ENCODE results near the gene NRXN3.

DNA sequence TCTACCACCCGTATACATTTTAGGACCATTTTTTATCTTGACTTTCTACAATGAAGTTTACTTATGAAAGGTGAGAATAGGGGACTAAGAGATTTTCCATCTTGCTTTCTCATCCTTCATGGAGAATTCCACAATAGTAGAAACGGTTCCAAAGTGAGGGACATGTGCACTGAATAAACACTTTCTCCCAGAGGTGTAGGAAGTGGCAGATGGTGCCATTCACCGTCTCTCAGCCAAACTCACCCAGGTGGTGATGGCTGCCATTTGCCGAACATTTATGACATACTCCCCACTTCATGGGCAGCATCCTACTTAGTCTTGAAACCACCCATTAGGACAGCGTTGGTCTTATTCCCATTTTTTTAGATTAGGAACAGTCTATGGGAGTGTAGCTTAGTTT lies 1500.6 kb downstream of the NRXN3 start:
- TF ChIP-seq, protein P1, sequence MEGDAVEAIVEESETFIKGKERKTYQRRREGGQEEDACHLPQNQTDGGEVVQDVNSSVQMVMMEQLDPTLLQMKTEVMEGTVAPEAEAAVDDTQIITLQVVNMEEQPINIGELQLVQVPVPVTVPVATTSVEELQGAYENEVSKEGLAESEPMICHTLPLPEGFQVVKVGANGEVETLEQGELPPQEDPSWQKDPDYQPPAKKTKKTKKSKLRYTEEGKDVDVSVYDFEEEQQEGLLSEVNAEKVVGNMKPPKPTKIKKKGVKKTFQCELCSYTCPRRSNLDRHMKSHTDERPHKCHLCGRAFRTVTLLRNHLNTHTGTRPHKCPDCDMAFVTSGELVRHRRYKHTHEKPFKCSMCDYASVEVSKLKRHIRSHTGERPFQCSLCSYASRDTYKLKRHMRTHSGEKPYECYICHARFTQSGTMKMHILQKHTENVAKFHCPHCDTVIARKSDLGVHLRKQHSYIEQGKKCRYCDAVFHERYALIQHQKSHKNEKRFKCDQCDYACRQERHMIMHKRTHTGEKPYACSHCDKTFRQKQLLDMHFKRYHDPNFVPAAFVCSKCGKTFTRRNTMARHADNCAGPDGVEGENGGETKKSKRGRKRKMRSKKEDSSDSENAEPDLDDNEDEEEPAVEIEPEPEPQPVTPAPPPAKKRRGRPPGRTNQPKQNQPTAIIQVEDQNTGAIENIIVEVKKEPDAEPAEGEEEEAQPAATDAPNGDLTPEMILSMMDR (IDR thresholded peaks at IDR 0.05), result no peak
- no peak for TF ChIP-seq POLR2A (IDR thresholded peaks at IDR 0.05)

All from body of pancreas (tissue), 4 donors.